ENCODE measurements around the gene CREB3L2.
"Not testable (repeated sequence)": the region's sequence is repeated elsewhere in the genome, so short reads cannot be mapped to it uniquely, and the experiment has no call there.

Gene CREB3L2

DNA sequence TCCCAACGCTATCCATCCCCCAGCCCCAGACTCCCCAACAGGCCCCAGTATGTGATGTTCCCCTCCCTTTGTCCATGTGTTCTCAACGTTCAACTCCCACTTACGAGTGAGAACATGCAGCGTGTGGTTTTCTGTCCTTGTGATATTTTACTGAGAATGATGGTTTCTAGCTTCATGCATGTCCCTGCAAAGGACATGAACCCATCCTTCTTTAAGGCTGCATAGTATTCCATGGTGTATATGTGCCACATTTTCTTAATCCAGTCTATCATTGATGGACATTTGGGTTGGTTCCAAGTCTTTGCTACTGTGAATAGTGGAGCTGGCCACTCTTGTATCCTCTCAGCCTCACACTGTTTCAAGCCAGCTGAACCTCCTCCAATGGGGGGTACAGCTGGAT lies 33.5 kb downstream of the CREB3L2 start:
- not testable (repeated sequence) for DNase-seq (ENCODE audit: low read depth)

DNA sequence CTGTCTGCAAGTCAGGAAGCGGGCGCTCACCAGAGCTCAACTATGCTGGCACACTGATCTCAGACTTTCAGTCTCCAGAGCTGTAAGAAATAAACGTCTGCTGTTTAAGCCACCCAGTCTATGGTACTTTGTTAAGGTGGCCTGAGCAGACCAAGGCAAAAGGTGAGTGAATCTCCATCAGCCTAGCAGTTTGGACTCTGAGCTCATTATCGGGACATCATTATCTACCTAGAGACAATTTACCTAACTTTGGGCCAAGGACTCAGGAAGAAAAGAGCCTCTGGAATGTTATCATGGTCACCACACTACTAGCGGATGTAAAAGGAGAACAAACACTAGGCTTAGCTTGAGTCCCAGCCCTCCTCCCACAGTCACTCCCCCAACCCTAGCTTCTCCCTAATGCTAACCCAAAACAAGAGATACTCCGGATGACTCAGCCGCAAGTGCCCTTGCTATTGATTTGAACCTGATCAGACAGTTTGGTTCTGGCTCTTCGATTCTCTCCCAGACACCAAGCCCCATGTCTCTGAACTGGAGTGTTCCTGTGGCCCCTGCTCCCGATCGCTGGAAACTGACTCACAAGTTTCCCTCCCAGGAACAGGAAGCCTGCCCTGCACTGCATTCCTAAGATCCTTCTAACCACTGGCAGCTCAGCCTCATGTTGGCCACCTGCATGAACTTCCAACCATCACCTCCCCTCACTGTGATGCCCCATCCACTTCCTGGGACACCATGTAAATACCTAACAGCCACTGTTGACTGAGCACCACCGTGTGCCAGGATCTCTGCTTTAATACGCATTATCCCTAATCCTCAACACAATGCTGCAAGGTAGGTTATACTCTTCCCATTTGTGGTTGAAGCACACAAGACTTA lies 34.5 kb downstream of the CREB3L2 start:
- no peak for DNase-seq (ENCODE audit: low read depth)

- no peak for DNase-seq (ENCODE audit: low read depth)
Measured at GRCh38 chr7:137966641-137967142, 35.2 kb downstream of the CREB3L2 start.

- DNase-seq (ENCODE audit: low read depth): no peak
Measured at GRCh38 chr7:137965942-137966640, 35.8 kb downstream of the CREB3L2 start.

- no peak for DNase-seq (ENCODE audit: low read depth)
Measured at GRCh38 chr7:137964824-137965545, 36.9 kb downstream of the CREB3L2 start.

- DNase-seq (ENCODE audit: low read depth): no peak
Measured at GRCh38 chr7:137962875-137963507, 38.9 kb downstream of the CREB3L2 start.

DNA sequence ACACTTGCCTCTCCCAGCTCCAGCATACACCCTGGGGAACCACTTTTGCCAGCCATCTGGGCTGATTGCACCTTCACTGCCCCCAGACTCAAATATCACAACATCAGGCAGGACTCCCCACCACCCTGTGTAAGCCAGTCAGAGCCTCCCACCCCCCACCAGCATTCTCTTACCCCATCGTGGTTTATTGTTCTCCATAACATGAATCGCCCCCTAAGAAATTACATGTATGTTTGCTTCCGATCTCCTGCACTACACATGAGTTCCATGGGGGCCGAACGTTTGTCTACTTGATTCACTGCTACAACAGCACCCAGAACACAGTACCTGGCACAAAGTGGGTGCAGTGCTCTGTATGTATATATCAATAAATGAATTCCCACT lies 39.4 kb downstream of the CREB3L2 start:
- DNase-seq (ENCODE audit: low read depth): no peak

DNA sequence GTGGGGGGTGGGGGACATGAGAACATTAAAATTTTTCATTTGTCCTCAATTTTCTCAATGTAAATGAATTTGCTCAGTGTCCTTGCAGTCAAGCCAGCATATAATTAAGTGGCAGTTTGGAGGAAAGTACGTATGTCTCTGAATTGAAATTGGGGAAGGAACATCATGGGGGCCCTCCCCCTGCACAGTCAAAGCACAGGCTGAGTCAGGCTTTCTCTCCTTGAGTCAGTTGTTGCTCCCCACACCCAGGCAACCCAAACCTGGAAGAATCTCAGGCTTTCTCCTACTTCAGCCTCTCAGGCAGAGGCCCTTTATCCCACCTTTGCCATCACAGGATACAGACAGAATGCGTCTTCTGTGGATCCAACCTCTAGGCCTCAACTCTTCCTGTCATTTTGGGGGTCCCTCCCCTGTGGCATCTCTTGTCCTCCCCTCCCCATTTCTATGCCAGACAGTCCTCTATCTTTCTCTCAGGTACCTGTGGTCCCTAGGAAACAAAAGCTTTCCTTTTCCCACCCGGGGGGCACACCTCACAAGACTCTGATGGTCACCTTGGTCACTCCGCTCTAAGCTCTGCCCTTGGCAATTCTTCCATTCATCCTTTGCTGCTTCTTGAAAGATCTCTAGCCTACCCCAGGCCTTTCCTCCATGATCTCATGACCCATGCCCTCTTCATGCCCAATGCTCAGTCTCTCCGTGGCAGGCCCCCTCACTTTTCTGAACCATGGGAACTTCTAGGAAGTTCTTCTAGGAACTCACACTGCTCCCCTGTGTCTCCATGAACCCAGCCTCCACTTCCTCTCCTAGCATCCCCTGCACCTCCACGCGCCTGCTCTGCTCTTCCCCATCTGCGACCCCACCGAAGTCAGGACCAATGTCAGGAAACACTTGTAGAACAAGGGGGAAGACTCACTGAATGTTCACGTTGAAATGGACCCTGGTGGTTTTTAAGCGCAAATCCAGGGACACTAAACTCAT lies 40.4 kb downstream of the CREB3L2 start:
- DNase-seq (ENCODE audit: low read depth): no peak

DNA sequence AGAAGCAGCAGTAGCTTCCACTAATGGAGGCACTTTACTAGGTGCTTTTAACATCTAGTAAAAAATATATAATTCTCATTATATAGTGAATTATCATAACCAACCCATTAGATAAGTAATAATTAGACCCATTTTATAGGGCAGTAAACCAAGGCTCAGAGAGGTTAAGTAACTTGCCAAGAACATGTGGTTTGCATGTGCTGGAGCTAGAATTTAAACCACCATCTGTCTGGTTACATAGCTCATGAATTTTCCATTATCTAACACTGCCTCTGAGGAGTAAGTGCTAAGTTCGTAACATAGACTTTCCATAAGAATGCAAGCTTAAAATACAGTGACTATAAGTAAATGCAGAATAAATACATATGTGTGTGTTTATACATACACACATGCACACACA lies 41.9 kb downstream of the CREB3L2 start:
- DNase-seq (ENCODE audit: low read depth): no peak

DNA sequence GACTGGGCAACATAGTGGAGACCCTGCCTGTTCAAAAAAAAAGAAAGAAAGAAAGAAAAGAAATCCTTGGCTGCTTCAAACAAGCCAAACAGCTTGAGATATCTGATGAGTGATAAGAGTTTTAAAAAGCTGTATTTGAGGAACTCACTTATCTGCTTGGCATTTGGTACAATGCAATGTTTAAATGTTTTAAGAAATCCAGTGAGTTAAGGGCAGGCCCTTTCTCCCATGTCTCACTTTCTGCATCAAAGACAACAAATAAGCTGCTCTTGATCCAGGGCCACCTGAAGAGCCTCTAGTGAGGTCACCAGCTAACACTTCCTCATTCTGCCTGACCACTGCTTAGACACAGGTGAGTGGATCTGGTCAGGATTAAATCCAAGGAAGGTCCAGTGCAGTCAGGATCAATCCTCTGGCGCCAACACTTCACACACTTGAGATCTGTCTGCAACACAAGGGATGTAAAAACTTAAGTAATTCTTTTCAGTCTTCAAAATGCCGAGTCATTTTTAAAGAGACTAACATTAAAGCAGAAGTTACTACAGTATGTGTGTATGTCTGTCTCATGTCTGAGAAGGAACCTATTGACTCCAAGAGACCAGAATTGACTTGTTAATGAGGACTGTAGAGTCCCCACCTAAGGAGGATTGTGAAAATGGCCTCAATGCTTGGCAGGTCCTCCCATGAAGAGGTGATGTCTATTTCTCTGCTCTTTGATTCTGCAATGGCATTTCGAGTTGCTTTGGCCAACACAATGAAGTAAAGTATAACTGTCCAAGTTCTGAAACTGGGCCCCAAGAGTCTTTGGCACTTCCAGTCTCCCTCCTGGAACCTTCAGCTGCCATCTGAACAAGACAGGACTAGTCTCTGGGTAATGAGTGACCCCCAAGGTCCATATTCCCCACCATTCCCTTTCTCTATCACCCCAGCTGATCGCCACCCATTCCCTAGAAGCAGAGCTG lies 43.1 kb downstream of the CREB3L2 start:
- DNase-seq (ENCODE audit: low read depth): no peak

DNA sequence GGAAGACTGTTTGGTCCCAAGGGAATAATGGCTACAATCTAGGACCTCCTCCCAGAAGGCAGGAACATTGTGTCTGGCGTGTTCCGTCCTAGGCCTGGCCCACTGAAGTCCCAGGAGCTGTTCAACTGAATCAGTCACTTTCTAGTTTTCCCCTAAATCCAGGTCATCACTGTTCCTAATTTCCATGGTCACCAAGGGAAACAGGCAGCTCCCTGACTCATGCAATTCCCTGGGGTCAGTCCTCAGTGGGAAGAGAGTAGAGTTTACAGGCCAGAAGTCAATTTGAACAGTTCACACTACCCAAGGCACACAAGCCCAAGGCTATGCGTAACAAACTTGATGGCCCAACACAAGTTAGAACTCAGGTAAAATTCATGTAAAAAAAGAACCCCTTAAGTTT lies 44.0 kb downstream of the CREB3L2 start:
- DNase-seq (ENCODE audit: low read depth): no peak

- DNase-seq (ENCODE audit: low read depth): no peak
Measured at GRCh38 chr7:137956591-137956990, 45.3 kb downstream of the CREB3L2 start.

GRCh38 chr7:137956183-137956582 lies 45.7 kb downstream of the CREB3L2 start:
- no peak for DNase-seq (ENCODE audit: low read depth)

GRCh38 chr7:137954614-137955013 lies 47.3 kb downstream of the CREB3L2 start:
- DNase-seq (ENCODE audit: low read depth): no peak

DNA sequence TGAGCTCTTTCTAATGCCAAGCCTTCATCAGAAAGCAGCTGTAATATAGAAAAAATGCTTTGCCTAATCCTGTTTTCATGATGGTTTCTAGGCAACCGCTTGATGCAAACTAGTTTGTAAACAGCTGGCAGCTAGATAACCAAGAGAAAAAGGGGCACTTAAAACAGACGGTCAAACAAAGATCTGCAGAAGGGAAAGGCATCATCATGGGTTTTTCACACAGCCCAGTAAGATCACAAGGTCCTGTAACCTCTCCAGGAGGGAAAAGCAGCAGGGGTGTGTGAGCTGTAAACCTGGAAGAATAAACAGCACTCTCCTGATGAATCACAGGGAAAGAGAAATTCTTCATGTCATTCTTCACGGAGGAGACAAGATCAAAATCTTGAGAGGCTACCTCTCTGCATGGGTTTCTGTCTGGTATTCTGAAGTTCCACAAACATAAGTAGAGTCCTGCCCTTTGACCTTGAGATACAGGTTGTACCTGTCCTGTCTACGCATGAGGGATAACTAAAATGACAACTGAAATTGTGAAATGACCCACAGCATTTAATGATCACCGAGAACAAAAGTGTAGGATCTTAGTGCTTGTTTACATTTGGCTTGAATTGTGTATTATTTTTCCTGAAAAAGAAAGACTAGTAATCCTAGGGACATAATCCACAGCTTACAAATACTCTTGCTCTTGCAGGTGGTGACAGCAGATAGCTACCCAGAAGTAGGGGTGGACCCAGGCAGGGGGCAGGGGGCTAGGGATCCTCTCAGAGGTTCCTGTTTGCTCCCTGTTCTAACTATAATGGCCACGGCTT lies 48.0 kb downstream of the CREB3L2 start:
- no peak for DNase-seq (ENCODE audit: low read depth)

DNA sequence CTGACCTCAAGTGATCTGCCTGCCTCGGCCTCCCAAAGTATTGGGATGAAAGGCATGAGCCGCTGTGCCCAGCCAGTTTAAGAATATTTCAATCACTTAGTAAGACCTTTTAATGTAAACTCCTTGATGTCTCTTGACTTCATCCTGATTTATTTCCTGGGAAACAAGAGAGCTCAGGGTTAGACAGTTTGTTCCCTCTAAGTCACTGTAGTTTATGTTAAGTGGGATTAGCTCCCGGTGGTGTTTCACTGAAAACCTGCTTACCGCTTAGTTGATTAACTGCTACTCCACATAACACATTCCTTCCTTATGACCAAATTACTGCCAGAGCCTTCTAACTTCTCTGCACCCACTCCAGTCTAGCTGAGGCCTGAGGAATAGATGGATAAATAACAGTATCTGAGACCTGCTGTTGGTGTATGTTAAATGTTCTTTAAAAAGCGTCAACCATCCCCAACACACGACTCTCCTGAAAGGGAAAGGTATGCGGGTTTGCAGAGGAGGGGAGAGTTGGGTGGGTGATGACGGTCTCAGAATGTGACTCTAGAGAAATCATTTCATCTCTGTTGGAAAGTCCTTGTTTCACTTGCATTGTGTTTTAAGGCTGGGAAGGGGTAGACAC lies 48.7 kb downstream of the CREB3L2 start:
- no peak for DNase-seq (ENCODE audit: low read depth)

- DNase-seq (ENCODE audit: low read depth): no peak
Measured at GRCh38 chr7:137952426-137952805, 49.5 kb downstream of the CREB3L2 start.

DNA sequence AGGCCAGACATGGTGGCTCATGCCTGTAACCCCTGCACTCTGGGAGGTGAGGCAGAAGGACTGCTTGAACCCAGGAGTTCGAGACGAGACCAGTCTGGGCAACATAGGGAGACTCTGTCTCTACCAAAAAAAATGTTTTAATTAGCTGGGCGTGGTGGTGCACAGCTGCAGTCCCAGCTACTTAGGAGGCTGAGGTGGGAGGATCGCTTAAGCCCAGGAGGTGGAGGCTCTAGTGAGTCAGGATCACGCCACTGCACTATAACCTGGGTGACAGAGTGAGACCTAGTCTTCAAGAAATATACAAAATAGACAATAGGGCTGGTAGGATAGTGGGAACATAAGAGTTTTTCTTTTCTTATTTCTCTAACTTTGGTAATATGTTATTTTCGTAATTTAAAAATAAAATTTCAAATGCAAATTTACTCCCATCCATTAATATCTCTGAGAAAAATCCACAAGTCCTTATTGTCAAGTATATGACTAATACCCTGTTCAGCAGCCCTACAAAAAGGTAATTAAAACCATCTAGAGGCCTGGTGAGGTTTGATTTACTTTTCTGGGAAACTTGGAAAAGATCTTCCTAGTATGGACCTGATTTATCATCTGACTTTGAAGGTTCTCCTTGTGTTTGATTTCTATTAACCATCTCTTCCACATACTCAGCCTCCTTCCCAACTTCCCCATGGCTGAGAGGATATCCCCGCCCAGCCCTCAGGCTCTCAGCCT lies 50.0 kb downstream of the CREB3L2 start:
- DNase-seq (ENCODE audit: low read depth): no peak
